ENCODE data around the gene MZB1. TPM values are rescaled to one million over a fixed set of nuclear protein-coding genes. Genes with fewer than 3 reads are reported as not detected.
"Not testable (repeated sequence)": the region's sequence is repeated elsewhere in the genome, so short reads cannot be mapped to it uniquely, and the experiment has no call there.

The MZB1 gene
- total and polyA plus RNA-seq, 4 donors, result 0.64 to 3.9 (median 1.5) TPM

- peaks cover 0 to 3% of the 10 kb centered on the region in 2 donors for H3K36me3 ChIP-seq (ENCODE audit: control insufficient read depth in 1 of 2, insufficient read depth in 2 of 2, low read length in 1 of 2)
- H3K9me3 ChIP-seq (ENCODE audit: control insufficient read depth, low read length), result no peaks in the 10 kb centered on the region
- no peaks in the 10 kb centered on the region for H3K27me3 ChIP-seq (ENCODE audit: control insufficient read depth in 1 of 2, insufficient read depth in 2 of 2, low read length in 1 of 2)
- no peak for DNase-seq
- ATAC-seq (ENCODE audit: low FRiP score), result no peak
- 93 to 95% methylated on average over 4 of the region's 4 CpGs for WGBS, 2 donors
- no peak overlapping the region for H3K4me3 ChIP-seq (ENCODE audit: low read length in 2 of 2)
- H3K4me1 ChIP-seq (ENCODE audit: control insufficient read depth in 1 of 2, insufficient read depth in 2 of 2, low read length in 2 of 2), result no peaks in the 10 kb centered on the region
- H3K27ac ChIP-seq (ENCODE audit: low read depth in 1 of 2, low read length in 2 of 2), result no peak overlapping the region
- intact Hi-C loops (cut with DNase I), result no loop called here
Observed at GRCh38 chr5:139360384-139360783, 29.3 kb downstream of the MZB1 start.

- no peaks in the 10 kb centered on the region for H3K36me3 ChIP-seq (ENCODE audit: control insufficient read depth in 1 of 2, insufficient read depth in 2 of 2, low read length in 1 of 2)
- intact Hi-C loops (cut with DNase I), result no loop called here
- H3K27ac ChIP-seq (ENCODE audit: low read depth in 1 of 2, low read length in 2 of 2), result no peak overlapping the region
- H3K27me3 ChIP-seq (ENCODE audit: control insufficient read depth in 1 of 2, insufficient read depth in 2 of 2, low read length in 1 of 2), result no peaks in the 10 kb centered on the region
- DNase-seq (no peak), ATAC-seq (ENCODE audit: low FRiP score) (no peak)
- H3K9me3 ChIP-seq (ENCODE audit: control insufficient read depth, low read length), result no peaks in the 10 kb centered on the region
- H3K4me3 ChIP-seq (ENCODE audit: low read length in 2 of 2), result no peak overlapping the region
- no peaks in the 10 kb centered on the region for H3K4me1 ChIP-seq (ENCODE audit: control insufficient read depth in 1 of 2, insufficient read depth in 2 of 2, low read length in 2 of 2)
Observed at GRCh38 chr5:139358064-139358463, 31.6 kb downstream of the MZB1 start.

- WGBS, 2 donors, result 90 to 91% methylated on average over 8 of the region's 8 CpGs
- H3K4me1 ChIP-seq (ENCODE audit: control insufficient read depth in 1 of 2, insufficient read depth in 2 of 2, low read length in 2 of 2); H3K4me3 ChIP-seq (ENCODE audit: low read length in 2 of 2): not testable (repeated sequence)
Observed at GRCh38 chr5:139355900-139356299, 33.8 kb downstream of the MZB1 start.

GRCh38 chr5:139354186-139354585, 35.5 kb downstream of the MZB1 start:
- Histone ChIP-seq H3K27ac (ENCODE audit: low read depth in 1 of 2, low read length in 2 of 2) (no peak overlapping the region), H3K4me1 (ENCODE audit: control insufficient read depth in 1 of 2, insufficient read depth in 2 of 2, low read length in 2 of 2) (no peaks in the 10 kb centered on the region)

More at GRCh38 chr5:139355900-139356299, 33.8 kb downstream of the MZB1 start:
- H3K27ac ChIP-seq (ENCODE audit: low read depth in 1 of 2, low read length in 2 of 2); DNase-seq; ATAC-seq (ENCODE audit: low FRiP score); H3K9me3 ChIP-seq (ENCODE audit: control insufficient read depth, low read length); intact Hi-C loops (cut with DNase I); H3K27me3 ChIP-seq (ENCODE audit: control insufficient read depth in 1 of 2, insufficient read depth in 2 of 2, low read length in 1 of 2); H3K36me3 ChIP-seq (ENCODE audit: control insufficient read depth in 1 of 2, insufficient read depth in 2 of 2, low read length in 1 of 2): not testable (repeated sequence)

GRCh38 chr5:139347863-139348262, 41.9 kb downstream of the MZB1 start:
- not testable (repeated sequence) for H3K9me3 ChIP-seq (ENCODE audit: control insufficient read depth, low read length); H3K36me3 ChIP-seq (ENCODE audit: control insufficient read depth in 1 of 2, insufficient read depth in 2 of 2, low read length in 1 of 2); DNase-seq; H3K27ac ChIP-seq (ENCODE audit: low read depth in 1 of 2, low read length in 2 of 2); H3K4me1 ChIP-seq (ENCODE audit: control insufficient read depth in 1 of 2, insufficient read depth in 2 of 2, low read length in 2 of 2); H3K4me3 ChIP-seq (ENCODE audit: low read length in 2 of 2); ATAC-seq (ENCODE audit: low FRiP score); H3K27me3 ChIP-seq (ENCODE audit: control insufficient read depth in 1 of 2, insufficient read depth in 2 of 2, low read length in 1 of 2)
- 91 to 93% methylated on average over 9 of the region's 9 CpGs for WGBS, 2 donors
- intact Hi-C loops (cut with DNase I), result loop anchor here in 1 of 2 donors (10.0 kb wide), 1 partner anchor 773 kb away; the partner anchor contains the start of gene HSPA9

More at GRCh38 chr5:139354186-139354585, 35.5 kb downstream of the MZB1 start:
- ATAC-seq (ENCODE audit: low FRiP score), result no peak
- intact Hi-C loops (cut with DNase I), result no loop called here
- H3K9me3 ChIP-seq (ENCODE audit: control insufficient read depth, low read length), result no peaks in the 10 kb centered on the region
- H3K27me3 ChIP-seq (ENCODE audit: control insufficient read depth in 1 of 2, insufficient read depth in 2 of 2, low read length in 1 of 2), result no peaks in the 10 kb centered on the region
- WGBS, 2 donors, result 92 to 95% methylated on average over 3 of the region's 3 CpGs
- no peaks in the 10 kb centered on the region for H3K36me3 ChIP-seq (ENCODE audit: control insufficient read depth in 1 of 2, insufficient read depth in 2 of 2, low read length in 1 of 2)
- H3K4me3 ChIP-seq (ENCODE audit: low read length in 2 of 2), result no peak overlapping the region
- DNase-seq, result no peak

GRCh38 chr5:139345442-139345841, 44.3 kb downstream of the MZB1 start:
- WGBS, 2 donors, result 88 to 94% methylated on average over 8 of the region's 8 CpGs
- not testable (repeated sequence) for H3K4me3 ChIP-seq (ENCODE audit: low read length in 2 of 2); H3K4me1 ChIP-seq (ENCODE audit: control insufficient read depth in 1 of 2, insufficient read depth in 2 of 2, low read length in 2 of 2); H3K27me3 ChIP-seq (ENCODE audit: control insufficient read depth in 1 of 2, insufficient read depth in 2 of 2, low read length in 1 of 2); H3K9me3 ChIP-seq (ENCODE audit: control insufficient read depth, low read length); DNase-seq; H3K27ac ChIP-seq (ENCODE audit: low read depth in 1 of 2, low read length in 2 of 2); ATAC-seq (ENCODE audit: low FRiP score); H3K36me3 ChIP-seq (ENCODE audit: control insufficient read depth in 1 of 2, insufficient read depth in 2 of 2, low read length in 1 of 2)
- intact Hi-C loops (cut with DNase I), result loop anchor here in 1 of 2 donors (10.0 kb wide), 1 partner anchor 771 kb away; the partner anchor contains the start of gene HSPA9

GRCh38 chr5:139344177-139344576, 45.5 kb downstream of the MZB1 start:
- WGBS, 2 donors, result 81 to 82% methylated on average over 2 of the region's 2 CpGs
- ATAC-seq (ENCODE audit: low FRiP score) (no peak), DNase-seq (no peak)
- no peaks in the 10 kb centered on the region for H3K4me1 ChIP-seq (ENCODE audit: control insufficient read depth in 1 of 2, insufficient read depth in 2 of 2, low read length in 2 of 2)
- H3K36me3 ChIP-seq (ENCODE audit: control insufficient read depth in 1 of 2, insufficient read depth in 2 of 2, low read length in 1 of 2), result no peaks in the 10 kb centered on the region
- no peak overlapping the region for H3K27ac ChIP-seq (ENCODE audit: low read depth in 1 of 2, low read length in 2 of 2)
- H3K27me3 ChIP-seq (ENCODE audit: control insufficient read depth in 1 of 2, insufficient read depth in 2 of 2, low read length in 1 of 2), result no peaks in the 10 kb centered on the region
- intact Hi-C loops (cut with DNase I), result loop anchor here (5.0 to 10.0 kb wide), 3 partner anchors 47 to 769 kb away; partner anchors contain the start of genes HSPA9 (in 1 of the 2) and MATR3 (in 1 of the 2)
- H3K4me3 ChIP-seq (ENCODE audit: low read length in 2 of 2), result no peak overlapping the region
- H3K9me3 ChIP-seq (ENCODE audit: control insufficient read depth, low read length), result no peaks in the 10 kb centered on the region

- Histone ChIP-seq H3K4me1 (ENCODE audit: control insufficient read depth in 1 of 2, insufficient read depth in 2 of 2, low read length in 2 of 2) (no peaks in the 10 kb centered on the region), H3K4me3 (ENCODE audit: low read length in 2 of 2) (no peak overlapping the region), H3K36me3 (ENCODE audit: control insufficient read depth in 1 of 2, insufficient read depth in 2 of 2, low read length in 1 of 2) (no peaks in the 10 kb centered on the region), H3K27ac (ENCODE audit: low read depth in 1 of 2, low read length in 2 of 2) (no peak overlapping the region), H3K27me3 (ENCODE audit: control insufficient read depth in 1 of 2, insufficient read depth in 2 of 2, low read length in 1 of 2) (no peaks in the 10 kb centered on the region), H3K9me3 (ENCODE audit: control insufficient read depth, low read length) (no peaks in the 10 kb centered on the region)
- ATAC-seq (ENCODE audit: low FRiP score), result no peak
- intact Hi-C loops (cut with DNase I), result loop anchor here (5.0 to 10.0 kb wide), 3 partner anchors 46 to 769 kb away; partner anchors contain the start of genes HSPA9 (in 1 of the 2) and MATR3 (in 1 of the 2)
- 77 to 80% methylated on average over 9 of the region's 9 CpGs for WGBS, 2 donors
- no peak for DNase-seq
Observed at GRCh38 chr5:139343476-139343875, 46.2 kb downstream of the MZB1 start.

- Histone ChIP-seq H3K4me3 (ENCODE audit: low read length in 2 of 2) (peak overlapping the region; percentile 60 to 67), H3K36me3 (ENCODE audit: control insufficient read depth in 1 of 2, insufficient read depth in 2 of 2, low read length in 1 of 2) (no peaks in the 10 kb centered on the region), H3K4me1 (ENCODE audit: control insufficient read depth in 1 of 2, insufficient read depth in 2 of 2, low read length in 2 of 2) (no peaks in the 10 kb centered on the region), H3K27me3 (ENCODE audit: control insufficient read depth in 1 of 2, insufficient read depth in 2 of 2, low read length in 1 of 2) (no peaks in the 10 kb centered on the region), H3K9me3 (ENCODE audit: control insufficient read depth, low read length) (no peaks in the 10 kb centered on the region), H3K27ac (ENCODE audit: low read depth in 1 of 2, low read length in 2 of 2) (peak overlapping the region; percentile 30 to 84)
- ATAC-seq (ENCODE audit: low FRiP score) (no peak), DNase-seq (no peak)
- intact Hi-C loops (cut with DNase I), result loop anchor here (5.0 to 10.0 kb wide), 3 partner anchors 45 to 768 kb away; partner anchors contain the start of genes HSPA9 (in 1 of the 2) and MATR3 (in 1 of the 2)
- WGBS, 2 donors, result 0% methylated on average over 16 of the region's 16 CpGs
Observed at GRCh38 chr5:139342423-139342723, 47.3 kb downstream of the MZB1 start.
